WTC11 (cell line): ENCODE data around the gene RUNX1. TPM values are rescaled to one million over a fixed set of nuclear protein-coding genes. Genes with fewer than 3 reads are reported as not detected.

Experiments
- ATAC-seq: fragments of 200-7000 bp; cut with Tn5 transposase; 2 replicates; pipeline ENCODE4 v1.10.0; 2021; ENCODE audit warnings: mild to moderate bottlenecking, moderate library complexity
- CTCF ChIA-PET: fragments of 300-600 bp; sonication (Branson Sonifier 250); formaldehyde crosslinking; loops from one replicate; lab custom pipeline; 2021; ENCODE audit warnings: antibody characterized with exemption; lab: Charles Lee
- POLR2A ChIA-PET: fragments of 350-600 bp; sonication (Branson Sonifier 250); formaldehyde crosslinking; loops from one replicate; lab custom pipeline; 2021; ENCODE audit warnings: antibody characterized with exemption; lab: Charles Lee
- DNase-seq: peaks from one replicate; pipeline ENCODE4 v3.0.0; 2021; ENCODE audit warnings: low spot score
- H3K27ac Mint-ChIP-seq: 2 replicates; pipeline ENCODE4 v1.8.0; 2021; ENCODE audit warnings: mixed read lengths
- H3K27me3 Mint-ChIP-seq: 2 replicates; pipeline ENCODE4 v1.8.0; 2021; ENCODE audit warnings: low read depth, mild to moderate bottlenecking, moderate library complexity, mixed read lengths
- H3K36me3 Mint-ChIP-seq: 2 replicates; pipeline ENCODE4 v1.8.0; 2021; ENCODE audit warnings: mixed read lengths
- H3K4me1 Mint-ChIP-seq: 2 replicates; pipeline ENCODE4 v1.8.0; 2022; ENCODE audit warnings: mixed read lengths
- H3K4me3 Mint-ChIP-seq: 2 replicates; pipeline ENCODE4 v1.8.0; 2021; ENCODE audit warnings: mild to moderate bottlenecking, moderate library complexity, mixed read lengths
- H3K9me3 Mint-ChIP-seq: 2 replicates; pipeline ENCODE4 v1.8.0; 2021; ENCODE audit warnings: mixed read lengths
- E2F1 ChIP-seq: sonication (generic); formaldehyde crosslinking; IDR thresholded peaks from 2 replicates; pipeline ENCODE4 v1.8.0; 2022; ENCODE audit warnings: mild to moderate bottlenecking, missing genetic modification reagents
- ELF4 ChIP-seq: sonication (generic); formaldehyde crosslinking; IDR thresholded peaks from 2 replicates; pipeline ENCODE4 v1.8.1; 2022; ENCODE audit warnings: low read depth, mild to moderate bottlenecking, moderate library complexity, missing genetic modification reagents
- EMX1 ChIP-seq: fragments of 250-450 bp; sonication (Bioruptor Pico); IDR thresholded peaks from 2 replicates; pipeline ENCODE4 v1.8.0; 2021; ENCODE audit warnings: mild to moderate bottlenecking
- FOXK1 ChIP-seq: sonication (generic); formaldehyde crosslinking; IDR thresholded peaks from 2 replicates; pipeline ENCODE4 v1.8.0; 2022; ENCODE audit warnings: mild to moderate bottlenecking, moderate library complexity, missing genetic modification reagents
- GABPB1 ChIP-seq: sonication (generic); formaldehyde crosslinking; IDR thresholded peaks from 2 replicates; pipeline ENCODE4 v1.8.1; 2023; ENCODE audit warnings: mild to moderate bottlenecking, missing genetic modification reagents
- GTF2I ChIP-seq: fragments of 250-450 bp; sonication (Bioruptor Pico); conservative IDR thresholded peaks from 2 replicates; pipeline ENCODE4 v1.4.0; 2021; ENCODE audit warnings: mild to moderate bottlenecking
- JUN ChIP-seq: sonication (generic); formaldehyde crosslinking; IDR thresholded peaks from 2 replicates; pipeline ENCODE4 v1.8.0; 2023; ENCODE audit warnings: mild to moderate bottlenecking, missing genetic modification reagents
- SMAD3 ChIP-seq: sonication (generic); formaldehyde crosslinking; IDR thresholded peaks from 2 replicates; pipeline ENCODE4 v1.8.0; 2022; ENCODE audit warnings: missing genetic modification reagents, mild to moderate bottlenecking, borderline replicate concordance
- SOX15 ChIP-seq: fragments of 250-450 bp; sonication (Bioruptor Pico); IDR thresholded peaks from 2 replicates; pipeline ENCODE4 v1.9.0; 2021; ENCODE audit warnings: mild to moderate bottlenecking
- SP1 ChIP-seq: sonication (generic); formaldehyde crosslinking; conservative IDR thresholded peaks from 2 replicates; pipeline ENCODE4 v1.8.1; 2022; ENCODE audit warnings: missing genetic modification reagents
- TEAD1 ChIP-seq: sonication (generic); formaldehyde crosslinking; IDR thresholded peaks from 2 replicates; pipeline ENCODE4 v1.8.0; 2022; ENCODE audit warnings: mild to moderate bottlenecking, missing genetic modification reagents
- ZNF219 ChIP-seq: sonication (generic); formaldehyde crosslinking; IDR thresholded peaks from 2 replicates; pipeline ENCODE4 v1.8.0; 2023; ENCODE audit warnings: missing genetic modification reagents, mild to moderate bottlenecking, borderline replicate concordance
- ZNF281 ChIP-seq: sonication (generic); formaldehyde crosslinking; IDR thresholded peaks from 2 replicates; pipeline ENCODE4 v1.8.0; 2023; ENCODE audit warnings: mild to moderate bottlenecking, missing genetic modification reagents
- ZNF416 ChIP-seq: fragments of 250-450 bp; sonication (Bioruptor Pico); IDR thresholded peaks from 2 replicates; pipeline ENCODE4 v1.9.0; 2021; ENCODE audit warnings: mild to moderate bottlenecking, inconsistent platforms
- ZNF671 ChIP-seq: fragments of 250-450 bp; sonication (Bioruptor Pico); IDR thresholded peaks from 2 replicates; pipeline ENCODE4 v1.8.0; 2021; ENCODE audit warnings: mild to moderate bottlenecking
- total RNA-seq: library from RNA; stranded (reverse); gene quantifications from 3 replicates; pipeline ENCODE4 v1.2.3, GENCODE V29; 2021
- TF ChIP-seq, protein P1 (sequence below): sonication (generic); formaldehyde crosslinking; IDR thresholded peaks from 2 replicates; pipeline ENCODE4 v1.8.0; 2023; ENCODE audit warnings: missing genetic modification reagents, mild to moderate bottlenecking, borderline replicate concordance
- TF ChIP-seq, protein P2 (sequence below): fragments of 250-450 bp; sonication (Bioruptor Pico); IDR thresholded peaks from 2 replicates; pipeline ENCODE4 v1.8.0; 2021; ENCODE audit warnings: mild to moderate bottlenecking
- TF ChIP-seq, protein P3 (sequence below): fragments of 250-450 bp; sonication (Bioruptor Pico); IDR thresholded peaks from 2 replicates; pipeline ENCODE4 v1.9.0; 2021; ENCODE audit warnings: moderate library complexity, mild to moderate bottlenecking, inconsistent platforms, borderline replicate concordance
- TF ChIP-seq, protein P4 (sequence below): sonication (generic); formaldehyde crosslinking; IDR thresholded peaks from 2 replicates; pipeline ENCODE4 v1.8.1; 2023; ENCODE audit warnings: mild to moderate bottlenecking, missing genetic modification reagents

The RUNX1 gene
- total RNA-seq, 1 experiment from 2014 or later: 2.2 TPM

DNA sequence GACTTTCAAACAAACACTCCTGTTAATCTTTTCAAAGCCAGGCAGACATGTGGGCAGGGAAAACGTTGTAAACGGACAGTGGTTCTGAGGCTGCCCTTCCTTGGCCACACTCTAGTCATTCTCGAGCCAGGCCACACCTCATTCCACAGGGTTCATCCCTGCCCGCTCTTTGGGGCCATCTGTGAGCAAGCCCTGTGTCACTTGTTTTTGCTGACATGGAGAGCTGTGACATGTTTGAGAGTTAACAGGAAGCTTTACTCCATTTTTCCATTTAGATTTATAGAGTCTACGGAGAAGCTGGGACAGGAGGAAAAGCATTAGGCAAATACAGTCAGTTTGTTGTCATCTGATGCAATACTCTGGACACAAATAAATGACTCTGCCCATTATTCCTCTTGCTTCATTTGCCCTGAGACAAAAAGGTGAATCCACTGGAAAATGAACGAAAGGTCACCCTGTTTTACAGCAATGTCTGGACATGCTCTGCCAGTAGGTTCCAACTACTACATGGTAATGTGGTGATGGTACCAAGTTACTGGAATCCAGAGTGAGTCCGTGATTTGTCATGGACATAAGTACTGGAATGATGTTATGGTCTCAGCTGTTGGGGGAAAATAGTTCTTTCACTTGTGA is 253.4 kb downstream of the RUNX1 start:
- no peak for ATAC-seq
- CTCF ChIA-PET: interaction anchor here (0.6 to 4.8 kb wide), 4 partner anchors 50 to 245 kb away, joined by 3 to 36 read pairs (median 5); no protein-coding TSS in a partner anchor
- no peaks in the 10 kb centered on the region for H3K9me3 Mint-ChIP-seq
- TF ChIP-seq GABPB1 (CRISPR knock-in tag): peak; percentile 97
- TF ChIP-seq, protein P1, sequence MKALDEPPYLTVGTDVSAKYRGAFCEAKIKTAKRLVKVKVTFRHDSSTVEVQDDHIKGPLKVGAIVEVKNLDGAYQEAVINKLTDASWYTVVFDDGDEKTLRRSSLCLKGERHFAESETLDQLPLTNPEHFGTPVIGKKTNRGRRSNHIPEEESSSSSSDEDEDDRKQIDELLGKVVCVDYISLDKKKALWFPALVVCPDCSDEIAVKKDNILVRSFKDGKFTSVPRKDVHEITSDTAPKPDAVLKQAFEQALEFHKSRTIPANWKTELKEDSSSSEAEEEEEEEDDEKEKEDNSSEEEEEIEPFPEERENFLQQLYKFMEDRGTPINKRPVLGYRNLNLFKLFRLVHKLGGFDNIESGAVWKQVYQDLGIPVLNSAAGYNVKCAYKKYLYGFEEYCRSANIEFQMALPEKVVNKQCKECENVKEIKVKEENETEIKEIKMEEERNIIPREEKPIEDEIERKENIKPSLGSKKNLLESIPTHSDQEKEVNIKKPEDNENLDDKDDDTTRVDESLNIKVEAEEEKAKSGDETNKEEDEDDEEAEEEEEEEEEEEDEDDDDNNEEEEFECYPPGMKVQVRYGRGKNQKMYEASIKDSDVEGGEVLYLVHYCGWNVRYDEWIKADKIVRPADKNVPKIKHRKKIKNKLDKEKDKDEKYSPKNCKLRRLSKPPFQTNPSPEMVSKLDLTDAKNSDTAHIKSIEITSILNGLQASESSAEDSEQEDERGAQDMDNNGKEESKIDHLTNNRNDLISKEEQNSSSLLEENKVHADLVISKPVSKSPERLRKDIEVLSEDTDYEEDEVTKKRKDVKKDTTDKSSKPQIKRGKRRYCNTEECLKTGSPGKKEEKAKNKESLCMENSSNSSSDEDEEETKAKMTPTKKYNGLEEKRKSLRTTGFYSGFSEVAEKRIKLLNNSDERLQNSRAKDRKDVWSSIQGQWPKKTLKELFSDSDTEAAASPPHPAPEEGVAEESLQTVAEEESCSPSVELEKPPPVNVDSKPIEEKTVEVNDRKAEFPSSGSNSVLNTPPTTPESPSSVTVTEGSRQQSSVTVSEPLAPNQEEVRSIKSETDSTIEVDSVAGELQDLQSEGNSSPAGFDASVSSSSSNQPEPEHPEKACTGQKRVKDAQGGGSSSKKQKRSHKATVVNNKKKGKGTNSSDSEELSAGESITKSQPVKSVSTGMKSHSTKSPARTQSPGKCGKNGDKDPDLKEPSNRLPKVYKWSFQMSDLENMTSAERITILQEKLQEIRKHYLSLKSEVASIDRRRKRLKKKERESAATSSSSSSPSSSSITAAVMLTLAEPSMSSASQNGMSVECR (CRISPR knock-in tag): no peak
- no peak for DNase-seq
- POLR2A ChIA-PET: no interaction called here
- H3K27me3 Mint-ChIP-seq: no peaks in the 10 kb centered on the region; the same call in 1 of the 2 replicates
- no peaks in the 10 kb centered on the region for H3K36me3 Mint-ChIP-seq
- H3K4me1 Mint-ChIP-seq: peaks cover 11% of the 10 kb centered on the region
- H3K27ac Mint-ChIP-seq: no peak overlapping the region
- H3K4me3 Mint-ChIP-seq: no peak overlapping the region

DNA sequence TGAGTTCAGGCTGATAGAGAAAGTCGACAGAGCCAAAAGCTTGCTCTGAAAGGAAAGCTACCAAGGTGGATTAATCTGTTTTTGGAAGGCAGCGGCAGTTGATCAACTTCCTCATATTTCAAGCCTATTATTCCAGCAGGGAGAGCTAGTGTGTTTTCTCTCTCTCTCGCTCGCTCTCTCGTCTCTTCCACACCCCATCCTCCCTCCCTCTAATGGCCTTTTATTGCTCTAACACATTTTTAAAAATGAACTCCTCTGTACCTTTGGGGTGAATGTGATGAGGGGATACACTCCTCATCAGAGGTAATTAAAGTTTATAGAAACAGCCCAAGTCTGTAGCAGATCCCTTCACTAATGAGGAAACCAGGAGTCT is 253.9 kb downstream of the RUNX1 start:
- ChIA-PET CTCF (interaction anchor here (0.6 to 4.8 kb wide), 3 partner anchors 49 to 245 kb away, joined by 4 to 36 read pairs (median 6); no protein-coding TSS in a partner anchor), POLR2A (no interaction called here)
- H3K4me3 Mint-ChIP-seq: no peak overlapping the region
- H3K4me1 Mint-ChIP-seq: peaks cover 11% of the 10 kb centered on the region
- TF ChIP-seq ZNF671 (CRISPR knock-in tag) (no peak), ELF4 (no peak), GABPB1 (CRISPR knock-in tag) (no peak), SMAD3 (CRISPR knock-in tag) (no peak), GTF2I (CRISPR knock-in tag) (no peak), ZNF219 (CRISPR knock-in tag) (no peak), SP1 (CRISPR knock-in tag) (no peak), ZNF416 (CRISPR knock-in tag) (no peak), FOXK1 (CRISPR knock-in tag) (no peak), TEAD1 (no peak), SOX15 (CRISPR knock-in tag) (no peak)
- TF ChIP-seq, protein P2, sequence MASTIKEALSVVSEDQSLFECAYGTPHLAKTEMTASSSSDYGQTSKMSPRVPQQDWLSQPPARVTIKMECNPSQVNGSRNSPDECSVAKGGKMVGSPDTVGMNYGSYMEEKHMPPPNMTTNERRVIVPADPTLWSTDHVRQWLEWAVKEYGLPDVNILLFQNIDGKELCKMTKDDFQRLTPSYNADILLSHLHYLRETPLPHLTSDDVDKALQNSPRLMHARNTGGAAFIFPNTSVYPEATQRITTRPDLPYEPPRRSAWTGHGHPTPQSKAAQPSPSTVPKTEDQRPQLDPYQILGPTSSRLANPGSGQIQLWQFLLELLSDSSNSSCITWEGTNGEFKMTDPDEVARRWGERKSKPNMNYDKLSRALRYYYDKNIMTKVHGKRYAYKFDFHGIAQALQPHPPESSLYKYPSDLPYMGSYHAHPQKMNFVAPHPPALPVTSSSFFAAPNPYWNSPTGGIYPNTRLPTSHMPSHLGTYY (CRISPR knock-in tag): no peak
- TF ChIP-seq, protein P3, sequence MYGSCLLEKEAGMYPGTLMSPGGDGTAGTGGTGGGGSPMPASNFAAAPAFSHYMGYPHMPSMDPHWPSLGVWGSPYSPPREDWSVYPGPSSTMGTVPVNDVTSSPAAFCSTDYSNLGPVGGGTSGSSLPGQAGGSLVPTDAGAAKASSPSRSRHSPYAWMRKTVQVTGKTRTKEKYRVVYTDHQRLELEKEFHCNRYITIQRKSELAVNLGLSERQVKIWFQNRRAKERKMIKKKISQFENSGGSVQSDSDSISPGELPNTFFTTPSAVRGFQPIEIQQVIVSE (CRISPR knock-in tag): no peak
- no peak for ATAC-seq
- no peaks in the 10 kb centered on the region for H3K9me3 Mint-ChIP-seq
- H3K27me3 Mint-ChIP-seq: no peaks in the 10 kb centered on the region; the same call in 1 of the 2 replicates
- H3K36me3 Mint-ChIP-seq: no peaks in the 10 kb centered on the region
- no peak for DNase-seq
- H3K27ac Mint-ChIP-seq: no peak overlapping the region

DNA sequence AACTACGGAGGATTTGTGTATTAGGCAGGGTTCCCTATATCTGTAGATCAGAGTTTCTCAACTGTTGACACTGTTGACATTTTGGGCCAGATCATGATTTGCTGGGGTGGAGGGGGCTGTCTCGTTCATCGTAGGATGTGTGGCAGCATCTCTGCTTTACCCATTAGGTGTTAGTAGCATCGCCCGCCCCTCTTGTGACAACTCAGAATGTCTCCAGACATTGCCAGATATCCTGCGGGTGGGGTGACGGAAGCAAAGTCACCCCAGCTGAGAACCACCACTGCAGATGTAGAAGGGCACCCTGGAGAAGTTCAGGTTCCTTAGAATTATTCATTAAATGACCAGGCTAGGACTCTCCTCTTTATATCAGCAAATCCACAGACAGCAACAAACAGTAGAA is 254.4 kb downstream of the RUNX1 start:
- DNase-seq: no peak
- Mint-ChIP-seq H3K27me3 (no peaks in the 10 kb centered on the region), H3K36me3 (no peaks in the 10 kb centered on the region), H3K27ac (no peak overlapping the region; the same call in 1 of the 2 replicates), H3K4me3 (no peak overlapping the region), H3K9me3 (no peaks in the 10 kb centered on the region), H3K4me1 (peaks cover 11% of the 10 kb centered on the region)
- CTCF ChIA-PET: interaction anchor here (0.6 to 4.8 kb wide), 2 partner anchors 49 to 246 kb away, joined by 4 to 36 read pairs; no protein-coding TSS in a partner anchor
- POLR2A ChIA-PET: no interaction called here
- ATAC-seq: no peak
- TF ChIP-seq EMX1 (CRISPR knock-in tag) (no peak), ZNF281 (CRISPR knock-in tag) (no peak), E2F1 (CRISPR knock-in tag) (no peak), JUN (no peak)
- TF ChIP-seq, protein P4, sequence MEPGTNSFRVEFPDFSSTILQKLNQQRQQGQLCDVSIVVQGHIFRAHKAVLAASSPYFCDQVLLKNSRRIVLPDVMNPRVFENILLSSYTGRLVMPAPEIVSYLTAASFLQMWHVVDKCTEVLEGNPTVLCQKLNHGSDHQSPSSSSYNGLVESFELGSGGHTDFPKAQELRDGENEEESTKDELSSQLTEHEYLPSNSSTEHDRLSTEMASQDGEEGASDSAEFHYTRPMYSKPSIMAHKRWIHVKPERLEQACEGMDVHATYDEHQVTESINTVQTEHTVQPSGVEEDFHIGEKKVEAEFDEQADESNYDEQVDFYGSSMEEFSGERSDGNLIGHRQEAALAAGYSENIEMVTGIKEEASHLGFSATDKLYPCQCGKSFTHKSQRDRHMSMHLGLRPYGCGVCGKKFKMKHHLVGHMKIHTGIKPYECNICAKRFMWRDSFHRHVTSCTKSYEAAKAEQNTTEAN (CRISPR knock-in tag): no peak
